Stimulated activated CD4-positive, alpha-beta T cell treated with anti-CD3 and anti-CD28 coated beads, TNF-alpha, amount 100 ng/mL, for 48 hours (primary cell): ENCODE results near the gene CD300LD.
"Not testable (repeated sequence)": the region's sequence is repeated elsewhere in the genome, so short reads cannot be mapped to it uniquely, and the experiment has no call there.

Source experiments
- DNase-seq, 3 donors: peaks; one replicate each; pipeline ENCODE4 v3.0.0-alpha.2; 2020; ENCODE audit warnings: low read depth in 3 of 3

The CD300LD gene

DNA sequence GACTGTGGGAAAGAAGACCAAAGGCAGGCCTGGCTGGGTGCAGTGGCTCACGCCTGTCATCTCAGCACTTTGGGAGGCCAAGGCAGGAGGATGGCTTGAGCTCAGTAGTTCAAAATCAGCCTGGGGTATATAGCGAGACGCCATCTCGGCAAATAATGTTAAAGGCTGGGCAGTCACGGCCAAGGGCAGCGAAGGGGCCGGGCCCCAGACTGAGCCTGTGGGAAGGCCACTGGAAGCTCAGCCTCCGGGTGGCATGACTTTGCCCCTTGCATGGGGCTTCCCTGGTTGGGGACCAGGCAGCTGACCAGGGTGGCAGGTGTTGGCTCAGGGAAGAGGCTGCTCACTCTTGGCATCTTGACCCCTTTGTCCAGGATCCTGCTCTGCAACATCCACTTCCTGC is 14.0 kb upstream of the CD300LD start:
- DNase-seq, result no peak

DNA sequence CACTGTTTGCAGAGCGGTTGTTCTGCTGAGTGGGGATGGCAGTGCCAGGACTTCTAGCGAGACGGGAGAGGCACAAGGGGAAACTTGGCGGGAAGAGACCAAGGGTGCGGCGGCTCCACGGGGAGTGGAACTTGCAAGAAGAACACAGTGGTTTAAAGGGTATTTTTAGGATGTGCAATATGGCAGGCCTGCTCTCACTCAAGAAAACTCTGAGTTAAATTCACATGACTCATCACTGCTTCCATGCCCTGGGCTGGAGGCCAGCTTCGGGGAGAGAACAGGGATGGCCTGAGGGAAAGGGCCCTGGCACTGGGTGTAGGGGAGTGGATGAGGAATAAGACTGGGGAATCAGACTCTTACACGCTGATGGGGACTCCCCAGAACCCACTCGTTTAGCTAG is 13.3 kb upstream of the CD300LD start:
- no peak for DNase-seq

DNA sequence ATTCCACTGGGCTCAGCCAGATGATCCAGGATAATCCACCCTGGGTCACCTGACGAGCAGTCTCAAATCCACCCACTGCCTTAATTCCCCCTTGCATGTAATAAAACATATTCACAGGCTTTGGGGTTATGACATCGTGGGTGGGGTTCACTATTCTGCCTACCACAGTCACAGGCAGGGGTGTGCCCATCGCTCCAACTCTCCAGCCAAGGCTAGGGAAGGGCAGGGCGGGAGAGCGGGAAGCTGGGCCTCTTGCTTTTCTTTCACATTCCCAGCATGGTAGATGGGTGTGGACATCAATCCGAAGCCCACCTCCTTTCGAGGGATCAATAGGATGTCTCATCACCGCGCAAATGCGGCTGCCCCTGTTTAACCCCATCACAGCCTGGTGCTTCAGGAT is 12.7 kb upstream of the CD300LD start:
- DNase-seq, result no peak

- DNase-seq, result no peak
Measured at GRCh38 chr17:74604200-74604599, 12.1 kb upstream of the CD300LD start.

- no peak for DNase-seq
Measured at GRCh38 chr17:74603746-74604145, 11.7 kb upstream of the CD300LD start.

DNA sequence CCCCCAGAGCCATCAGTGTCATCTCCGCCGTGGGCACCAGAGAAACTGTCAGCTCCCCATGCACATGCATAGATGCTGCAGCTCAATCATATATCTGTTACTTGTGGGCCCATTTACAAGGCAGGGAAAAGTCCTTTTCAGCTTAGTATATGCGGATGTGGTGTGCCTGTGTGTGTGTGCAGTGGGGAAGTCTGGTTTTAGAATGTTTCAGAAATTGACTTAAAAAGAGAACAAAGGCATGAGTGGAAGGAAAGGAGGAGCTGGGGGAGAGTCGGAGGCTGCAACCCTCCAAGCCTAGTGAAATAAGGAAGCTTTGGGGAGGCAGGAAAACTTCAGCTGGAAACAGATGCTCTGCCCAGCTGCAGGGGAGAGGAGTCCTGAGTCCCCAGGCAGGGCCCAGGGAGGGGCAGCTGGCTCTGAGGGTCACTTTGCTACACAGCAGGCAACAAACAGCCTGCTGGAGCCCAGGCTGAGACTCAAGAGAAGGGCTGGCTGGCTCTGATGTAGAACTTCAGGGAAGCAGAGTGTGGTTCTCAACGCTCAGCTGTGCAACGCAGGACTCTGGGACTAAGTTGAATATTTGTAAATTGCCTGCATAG is 11.1 kb upstream of the CD300LD start:
- DNase-seq, result no peak

- peak; percentile 4 to 19 (median 10) for DNase-seq
Measured at GRCh38 chr17:74601944-74602572, 10.0 kb upstream of the CD300LD start.

GRCh38 chr17:74599448-74599939 is 7.4 kb upstream of the CD300LD start:
- no peak for DNase-seq

DNA sequence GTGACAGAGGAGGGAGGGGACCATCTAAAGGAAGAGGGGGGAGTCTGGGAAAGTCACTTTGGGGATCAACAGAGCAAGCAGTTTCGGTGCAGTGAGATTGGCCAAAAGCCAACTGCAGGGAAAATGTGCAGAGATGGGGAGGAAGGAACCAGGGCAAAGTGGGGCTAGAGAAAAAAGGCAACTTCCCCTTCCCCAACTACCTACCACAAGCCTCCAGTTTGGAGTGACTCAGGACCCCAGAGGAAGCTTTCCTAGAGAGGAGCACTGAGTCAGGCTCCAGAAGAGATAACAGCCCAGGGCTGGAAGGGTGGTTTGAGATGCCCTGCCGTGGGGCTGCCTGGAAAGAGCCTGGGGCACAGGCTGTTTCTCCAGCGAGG is 6.9 kb upstream of the CD300LD start:
- DNase-seq, result no peak

GRCh38 chr17:74598346-74599022 is 6.4 kb upstream of the CD300LD start:
- DNase-seq, result no peak

- DNase-seq, result no peak
Measured at GRCh38 chr17:74597069-74597790, 5.1 kb upstream of the CD300LD start.

DNA sequence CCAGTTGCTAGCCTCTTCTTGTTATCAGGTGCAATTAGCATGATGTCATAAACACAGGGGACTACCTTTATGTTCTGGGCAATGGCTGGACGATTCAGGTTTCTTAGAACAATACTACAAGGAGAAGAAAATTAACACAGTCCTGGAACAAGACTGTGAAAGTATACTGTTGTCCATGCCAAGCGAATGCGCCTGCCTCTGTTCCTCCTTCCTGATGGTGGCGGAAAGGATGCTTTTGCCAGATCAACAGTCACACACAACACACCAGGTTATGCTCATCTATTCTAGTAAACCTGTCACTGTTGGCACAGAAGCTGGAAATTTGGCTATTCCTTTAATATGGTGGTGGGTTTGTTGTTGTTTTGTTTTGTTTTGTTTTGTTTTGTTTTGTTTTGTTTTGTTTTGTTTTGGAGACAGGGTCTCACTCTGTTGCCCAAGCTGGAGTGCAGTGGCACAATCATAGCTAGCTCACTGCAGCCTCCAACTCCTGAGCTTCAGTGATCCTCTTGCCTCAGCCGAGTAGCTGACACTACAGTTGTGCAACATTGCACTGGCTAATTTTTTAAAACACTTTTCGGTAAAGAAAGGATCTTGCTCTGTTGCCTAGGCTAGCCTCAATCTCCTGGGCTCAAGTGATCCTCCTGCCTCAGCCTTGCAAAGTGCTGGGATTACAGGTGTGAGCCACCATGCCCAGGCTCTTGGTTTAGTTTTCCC is 3.1 kb upstream of the CD300LD start:
- no peak for DNase-seq

GRCh38 chr17:74591503-74591902 is 580 bp downstream of the CD300LD start:
- no peak for DNase-seq

DNA sequence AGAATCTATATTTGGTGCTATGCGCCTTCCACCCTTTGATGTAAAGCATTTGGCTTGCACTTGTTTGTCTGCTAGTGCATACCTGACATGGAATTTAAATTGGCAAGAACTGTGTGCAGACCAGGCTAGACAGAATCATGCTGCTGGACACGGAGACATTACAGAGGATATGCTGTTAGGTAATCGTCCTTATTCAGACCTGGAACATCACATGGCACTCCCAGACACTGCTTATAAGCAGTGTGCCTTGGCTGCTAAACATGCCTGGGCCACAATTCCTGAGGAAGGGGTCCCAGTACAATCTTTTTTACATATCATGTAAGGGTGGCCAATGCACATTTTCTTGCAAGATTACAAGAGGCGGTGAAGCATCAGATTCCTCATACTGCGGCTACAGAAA is 6.4 kb downstream of the CD300LD start:
- DNase-seq, result no peak

DNA sequence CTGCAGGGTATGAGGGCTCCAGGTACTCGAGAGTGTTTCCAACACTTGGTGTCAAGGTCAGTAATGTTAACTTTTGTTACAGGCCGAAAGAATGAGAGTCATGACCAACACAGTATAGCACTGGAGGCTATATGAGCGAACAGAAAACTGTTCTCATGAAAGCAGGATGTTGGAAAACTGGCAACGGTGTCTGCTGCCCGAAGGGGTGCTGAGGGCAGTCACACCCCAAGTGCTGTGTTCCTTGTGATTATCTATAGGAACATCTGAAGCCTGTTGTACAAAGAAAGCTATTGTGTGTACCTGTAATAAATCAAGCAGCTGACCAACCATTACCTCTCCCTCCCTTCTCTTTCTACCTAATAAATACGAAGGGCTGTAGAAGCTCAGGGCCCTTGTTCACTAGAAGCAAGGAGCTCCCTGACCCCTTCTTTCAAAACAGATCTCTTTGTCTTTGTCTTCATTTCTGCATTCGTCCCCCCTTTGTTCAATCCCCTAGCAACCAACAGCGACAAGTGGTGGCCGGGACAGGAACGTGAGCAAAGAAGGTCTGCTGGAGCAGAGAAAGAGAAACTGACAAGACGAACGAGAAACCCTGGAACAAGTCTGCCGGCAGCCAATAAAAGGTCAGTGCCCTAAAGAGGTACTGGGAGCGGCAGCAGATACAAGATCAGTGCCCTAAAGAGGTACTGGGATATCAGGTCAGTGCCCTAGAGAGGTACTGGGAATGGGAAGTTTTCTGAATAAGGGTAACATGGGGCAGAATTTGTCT is 7.6 kb downstream of the CD300LD start:
- DNase-seq, result no peak

DNA sequence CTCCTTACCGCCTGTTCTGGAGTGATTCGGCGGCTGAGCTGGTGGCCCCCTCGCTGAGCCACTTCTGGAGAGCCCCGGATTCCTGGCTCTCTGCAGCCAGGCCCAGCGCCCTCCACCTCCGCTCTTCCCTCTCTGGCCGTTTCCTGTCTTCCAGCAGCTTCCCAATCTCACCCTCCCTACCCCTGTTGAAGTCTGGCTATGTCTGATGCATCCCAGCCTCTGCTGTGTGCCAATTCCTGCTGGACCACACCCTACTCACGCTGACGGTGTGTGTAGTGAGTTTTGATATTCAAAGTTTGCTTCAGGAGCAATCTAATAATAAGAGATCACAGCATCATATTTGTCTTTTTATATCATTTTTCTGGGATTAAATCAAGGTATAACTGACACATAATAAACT is 9.4 kb downstream of the CD300LD start:
- no peak for DNase-seq

DNA sequence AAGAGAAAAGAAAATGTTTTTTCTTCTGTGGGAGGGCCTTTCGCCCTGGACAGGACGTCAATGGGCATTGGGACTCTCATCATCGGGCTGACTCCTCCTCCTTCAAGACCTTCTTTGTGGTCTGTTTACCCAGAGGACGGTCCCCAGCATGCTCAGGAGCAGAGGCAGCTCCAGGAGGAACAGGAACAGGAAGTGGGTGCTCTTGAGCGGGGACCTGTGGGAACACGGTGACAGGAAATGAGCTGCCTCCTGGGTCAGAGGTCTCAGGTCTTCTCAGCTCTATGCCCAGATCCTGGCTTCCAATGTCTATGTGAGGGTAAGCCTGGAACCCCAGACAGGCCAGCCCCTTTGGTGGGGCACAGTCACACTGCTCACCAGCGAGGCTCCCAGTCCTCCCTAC is 12.2 kb downstream of the CD300LD start:
- no peak for DNase-seq

DNA sequence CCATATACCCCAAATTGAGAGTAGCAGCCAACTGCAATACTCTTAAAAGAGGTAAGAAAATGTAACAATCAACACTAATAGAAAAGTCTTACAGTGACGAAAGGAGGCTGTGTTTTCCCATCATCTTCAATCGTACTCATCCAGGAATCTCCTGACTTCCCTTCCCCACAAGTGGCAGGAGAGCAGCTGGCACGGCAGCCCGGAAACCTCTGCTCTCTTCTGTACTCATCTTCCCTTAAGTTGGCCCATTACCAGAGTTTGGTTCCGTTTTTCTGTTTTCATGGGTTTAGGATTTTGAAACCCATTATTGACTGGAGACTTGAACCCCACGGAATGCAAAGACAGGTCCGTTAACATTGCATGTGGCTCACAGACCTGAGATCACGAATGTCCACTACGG is 13.1 kb downstream of the CD300LD start:
- DNase-seq, result no peak

- DNase-seq, result no peak
Measured at GRCh38 chr17:74574489-74575142, 17.5 kb downstream of the CD300LD start.

DNA sequence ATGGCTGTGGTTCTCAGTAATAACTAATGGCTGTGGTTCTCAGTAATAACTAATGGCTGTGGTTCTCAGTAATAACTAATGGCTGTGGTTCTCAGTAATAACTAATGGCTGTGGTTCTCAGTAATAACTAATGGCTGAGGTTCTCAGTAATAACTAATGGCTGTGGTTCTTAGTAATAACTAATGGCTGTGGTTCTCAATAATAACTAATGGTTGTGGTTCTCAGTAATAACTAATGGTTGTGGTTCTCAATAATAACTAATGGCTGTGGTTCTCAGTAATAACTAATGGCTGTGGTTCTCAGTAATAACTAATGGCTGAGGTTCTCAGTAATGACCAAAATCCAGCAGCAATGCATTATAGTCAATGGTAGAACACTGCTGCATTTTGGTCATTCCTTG is 18.4 kb downstream of the CD300LD start:
- not testable (repeated sequence) for DNase-seq

DNA sequence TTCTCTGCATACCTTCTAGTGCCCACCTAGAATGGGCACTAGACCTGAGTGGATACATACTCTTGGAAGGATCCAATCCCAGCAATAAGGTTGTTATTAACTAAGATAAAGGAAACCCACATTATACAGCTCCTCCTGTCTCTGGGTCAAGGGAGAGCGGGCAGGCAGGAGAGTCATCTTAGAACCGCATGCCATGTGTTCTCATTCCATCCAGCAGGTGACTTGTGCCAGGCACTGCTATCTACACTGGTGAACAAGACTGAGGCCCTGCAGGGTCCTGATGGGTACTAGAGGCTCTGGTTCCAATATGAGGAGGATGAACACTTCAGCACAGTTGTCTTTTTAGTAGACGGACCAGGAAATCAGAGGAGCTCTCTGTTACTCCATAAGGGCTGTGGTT is 18.9 kb downstream of the CD300LD start:
- DNase-seq, result no peak
